Pons (tissue), 1 donor: ENCODE data around the gene FAM90A1.
"Not testable (repeated sequence)": the region's sequence is repeated elsewhere in the genome, so short reads cannot be mapped to it uniquely, and the experiment has no call there.

ENCODE experiments used
- DNase-seq: peaks from one replicate; pipeline ENCODE4 v3.0.0-alpha.2; 2016; ENCODE audit warnings: low spot score

The FAM90A1 gene

DNA sequence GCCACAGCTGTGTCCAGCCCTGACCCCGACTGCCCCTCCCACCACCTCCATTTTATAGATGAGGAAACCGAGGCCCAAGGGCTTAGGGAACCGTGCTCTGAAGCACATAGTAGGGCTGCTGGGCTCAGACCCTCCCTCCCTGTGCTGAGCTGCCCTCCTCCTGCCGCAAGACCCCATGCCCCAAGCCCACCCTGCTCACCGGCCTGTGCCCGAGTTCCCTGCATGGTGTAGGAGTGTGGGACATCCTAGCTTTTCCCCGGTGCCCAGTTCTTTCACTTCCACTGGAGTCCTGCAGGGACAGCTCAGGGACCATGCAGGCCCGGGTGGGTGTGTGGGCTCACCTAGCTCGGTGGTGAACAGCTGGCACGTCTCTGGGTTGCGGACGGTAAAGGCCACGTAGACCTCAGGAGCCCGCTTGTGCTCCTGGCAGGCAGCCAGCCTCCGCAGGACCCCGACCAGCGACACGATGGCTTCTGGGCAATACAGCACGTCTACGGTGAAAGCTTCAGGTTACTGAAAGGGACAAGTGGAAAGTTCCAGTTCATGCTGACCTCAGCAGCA, 6.6 kb upstream of the FAM90A1 start:
- not testable (repeated sequence) for DNase-seq

DNA sequence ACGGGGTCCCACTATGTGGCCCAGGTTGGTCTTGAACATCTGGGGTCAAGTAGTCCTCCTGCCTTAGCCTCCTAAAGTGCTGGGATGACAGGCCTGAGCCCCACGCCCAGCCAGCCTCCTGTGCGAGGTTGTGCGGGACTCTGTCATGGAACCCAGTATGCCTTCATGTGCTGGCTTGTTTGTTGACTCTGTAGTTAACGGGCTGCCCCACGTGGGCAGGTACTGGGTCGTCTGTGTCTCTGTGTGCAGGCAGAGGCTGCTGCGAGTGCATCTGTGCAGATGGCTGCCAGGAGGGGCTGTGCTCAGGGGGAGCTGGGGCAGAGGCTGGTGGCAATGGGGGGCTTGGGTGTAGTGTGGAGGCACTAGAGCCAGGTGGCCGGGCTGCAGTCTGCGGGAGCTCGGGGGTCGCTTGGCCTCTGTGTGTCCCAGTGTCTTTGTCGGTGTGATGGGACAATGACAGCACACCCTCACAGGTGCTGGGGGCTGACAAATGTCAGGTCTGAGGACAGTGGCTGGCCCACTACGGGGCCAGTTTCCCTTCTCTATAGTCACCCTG, 6.0 kb upstream of the FAM90A1 start:
- DNase-seq = not testable (repeated sequence)

DNA sequence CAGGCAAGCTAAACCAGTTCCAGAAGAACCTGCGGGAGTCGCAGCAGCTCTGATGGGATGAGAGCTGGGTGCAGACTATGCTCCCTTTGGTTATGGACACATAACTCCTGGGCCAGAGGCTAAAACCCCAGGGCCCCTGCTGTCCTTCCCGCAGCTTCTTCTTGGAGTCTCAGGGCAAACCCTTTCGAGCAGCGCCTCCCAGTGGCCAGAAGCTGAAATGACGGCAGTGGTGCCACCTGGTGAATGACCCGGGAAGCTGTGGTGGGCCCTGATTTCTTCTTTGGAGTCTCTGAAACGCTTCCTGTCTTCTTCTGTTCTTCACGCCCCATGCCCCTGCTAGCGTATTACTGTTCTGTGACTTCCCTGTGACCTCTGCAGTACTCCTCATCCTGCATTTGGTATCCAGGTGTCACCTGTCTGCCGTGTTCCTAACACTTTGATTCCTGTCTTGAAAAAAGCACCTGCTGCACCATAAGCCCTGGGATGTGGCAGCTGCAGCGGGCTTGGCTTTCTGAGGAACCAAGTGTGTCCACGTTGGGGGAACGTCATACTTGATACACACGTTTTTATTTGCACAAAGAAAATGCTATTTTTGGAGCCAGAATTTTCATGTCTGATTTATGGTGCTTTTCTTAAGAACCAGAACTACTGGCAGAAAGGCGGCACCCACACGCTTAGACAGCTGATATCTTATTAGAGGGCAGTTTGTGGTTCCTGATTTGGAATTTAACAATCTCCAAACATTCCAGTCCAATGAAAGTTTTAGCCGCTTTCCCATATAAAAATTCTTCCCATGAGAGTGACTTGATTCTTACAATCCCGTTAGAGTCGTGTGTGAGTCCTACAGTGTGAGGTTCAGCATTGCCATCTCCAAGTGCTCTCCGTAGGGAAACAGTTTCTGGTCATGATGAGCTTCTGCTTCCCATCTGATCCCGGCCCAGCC, 4.5 kb upstream of the FAM90A1 start:
- not testable (repeated sequence) for DNase-seq

DNA sequence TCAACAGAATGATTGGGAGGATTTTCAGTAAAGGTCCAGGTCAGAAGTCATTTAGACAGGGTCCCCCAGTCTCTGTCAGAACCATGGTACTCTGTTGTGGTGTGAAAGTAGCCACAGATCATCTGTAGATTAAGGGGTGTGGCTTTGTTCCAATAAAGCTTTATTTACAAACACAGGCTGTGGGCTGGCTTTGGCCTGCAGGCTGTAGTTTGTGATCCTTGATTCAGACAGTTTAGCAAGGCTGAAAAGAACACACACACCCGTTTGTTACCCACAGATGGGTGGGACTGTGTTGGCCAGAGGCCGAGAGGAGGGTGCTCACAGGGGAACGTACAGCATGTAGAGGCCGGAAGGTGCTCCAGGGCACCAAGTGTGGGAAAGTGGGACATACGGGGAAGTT, 3.6 kb upstream of the FAM90A1 start:
- DNase-seq = not testable (repeated sequence)

DNA sequence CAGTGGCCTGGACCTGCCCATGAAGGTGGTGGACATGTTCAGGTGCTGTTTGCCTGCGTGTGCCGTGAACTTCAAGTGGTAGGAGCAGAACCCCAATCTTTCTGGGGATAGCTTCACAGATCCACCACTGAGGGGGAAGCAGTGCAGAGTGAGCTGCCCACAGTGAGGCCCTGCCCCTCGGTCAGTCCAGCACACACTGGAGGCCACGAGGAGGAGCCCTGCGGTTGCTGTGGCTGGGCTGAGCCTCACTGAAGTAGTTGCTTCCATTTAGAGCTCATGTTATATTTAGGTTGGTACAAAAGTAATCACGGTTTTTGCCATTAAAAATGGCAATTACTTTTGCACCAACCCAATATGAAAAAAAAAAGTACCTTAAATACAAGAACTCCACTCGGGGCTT, 2.1 kb upstream of the FAM90A1 start:
- not testable (repeated sequence) for DNase-seq

DNA sequence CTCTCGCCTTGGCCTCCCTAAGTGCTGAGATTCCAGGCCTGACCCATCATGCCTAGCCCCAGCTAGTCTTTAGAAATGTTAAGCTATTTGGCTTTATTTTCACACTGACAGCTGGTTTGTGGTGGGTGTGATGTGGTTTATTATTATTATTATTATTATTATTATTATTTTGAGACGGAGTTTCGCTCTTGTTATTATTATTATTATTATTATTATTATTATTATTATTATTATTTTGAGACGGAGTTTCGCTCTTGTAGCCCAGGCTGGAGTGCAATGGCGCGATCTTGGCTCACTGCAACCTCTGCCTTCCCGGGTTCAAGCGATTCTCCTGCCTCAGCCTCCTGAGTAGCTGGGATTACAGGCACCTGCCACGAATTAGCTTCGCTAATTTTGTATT, 1.2 kb upstream of the FAM90A1 start:
- not testable (repeated sequence) for DNase-seq

DNA sequence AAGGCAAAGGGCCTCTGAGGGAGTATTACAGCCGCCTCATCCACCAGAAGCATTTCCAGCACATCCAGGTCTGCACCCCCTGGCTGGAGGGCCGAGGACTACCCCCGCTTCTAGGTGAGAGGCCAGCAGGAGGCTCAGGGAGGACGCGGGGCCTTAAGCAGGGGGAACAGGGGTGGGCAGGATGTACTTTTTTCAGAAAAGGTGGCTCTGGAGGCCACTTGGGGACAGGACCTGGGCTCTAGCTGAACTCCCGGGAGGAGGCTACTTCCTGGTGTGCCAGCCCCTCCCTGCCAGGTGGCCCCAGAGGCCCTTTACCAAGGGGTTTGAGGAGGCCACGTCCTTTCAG, 287 bp upstream of the FAM90A1 start:
- not testable (repeated sequence) for DNase-seq

DNA sequence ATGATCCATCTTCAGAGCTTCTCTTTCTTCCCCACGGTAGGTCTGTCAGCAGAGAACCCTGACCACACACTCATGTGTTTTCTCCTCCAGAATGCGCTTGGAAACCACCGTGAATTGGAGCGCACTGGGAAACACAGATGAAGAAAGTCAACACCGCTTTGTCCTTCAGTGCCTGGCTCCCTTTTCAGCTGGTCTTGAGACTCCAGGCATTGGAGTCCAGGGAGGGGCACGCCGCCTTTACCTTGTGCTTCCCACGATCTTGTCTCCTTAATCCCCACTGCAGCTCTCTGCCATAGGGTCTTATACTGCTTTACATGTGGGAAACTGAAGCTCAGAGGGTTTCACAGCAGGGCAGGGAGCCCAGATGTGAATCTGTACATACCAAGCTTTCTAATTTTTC, 1.1 kb downstream of the FAM90A1 start:
- DNase-seq = no peak

DNA sequence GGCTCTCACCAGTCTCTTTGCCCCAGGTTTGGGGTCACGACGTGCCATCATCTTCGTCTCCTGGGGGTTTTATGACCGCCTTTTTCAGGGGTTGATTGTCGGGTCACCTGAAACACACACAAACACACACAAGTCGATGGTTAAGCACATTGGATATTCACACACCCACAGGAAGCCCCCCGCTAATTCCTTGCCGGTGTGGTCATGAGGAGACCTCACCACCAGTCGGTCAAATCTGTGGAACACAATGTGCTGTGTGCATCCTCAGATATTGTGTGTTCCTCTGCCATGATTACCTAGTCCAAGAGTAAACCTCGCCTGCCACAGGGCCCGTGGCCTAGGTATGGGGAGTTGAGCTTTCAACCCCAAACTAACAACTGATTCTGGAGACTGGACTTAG, 2.6 kb downstream of the FAM90A1 start:
- DNase-seq = not testable (repeated sequence)

DNA sequence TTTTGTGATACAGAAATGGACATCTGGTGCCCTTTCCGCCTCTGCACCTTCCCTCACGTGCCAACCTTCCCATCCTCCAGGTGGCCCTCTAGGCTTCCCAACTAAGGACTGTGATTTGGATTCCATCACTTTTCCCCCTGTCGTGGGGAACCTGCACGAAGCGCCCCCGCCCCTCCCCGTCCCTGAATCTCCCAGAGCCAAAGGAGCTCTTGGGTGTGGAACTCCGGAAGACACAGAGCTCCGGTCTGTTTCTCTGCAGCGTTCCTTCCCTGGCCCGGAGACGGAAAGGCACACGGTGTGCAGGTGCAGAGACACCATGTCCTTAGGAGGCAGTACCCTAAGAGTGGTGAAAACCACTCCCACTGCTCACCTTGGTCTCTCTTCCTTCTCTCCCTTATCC, 3.8 kb downstream of the FAM90A1 start:
- not testable (repeated sequence) for DNase-seq

DNA sequence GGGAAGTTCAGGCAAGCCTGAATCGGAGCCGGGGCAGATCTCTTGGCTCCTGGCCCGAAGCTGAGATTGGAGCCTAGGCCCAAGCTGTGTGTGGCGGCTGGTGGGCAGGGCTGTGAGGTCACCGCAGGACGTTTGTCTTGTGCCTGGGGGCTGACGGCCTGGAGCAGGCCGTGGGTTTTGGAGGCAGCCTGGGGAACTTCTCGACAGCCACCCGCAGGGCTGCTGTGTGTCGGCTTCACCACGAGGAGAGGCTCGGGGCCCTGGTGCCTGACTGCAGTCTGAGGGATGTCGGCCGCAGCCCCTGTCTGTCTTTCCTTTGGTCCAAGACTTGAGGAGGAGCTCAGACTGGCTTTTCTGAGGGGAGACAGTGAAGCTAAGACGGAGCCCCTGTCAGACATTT, 5.1 kb downstream of the FAM90A1 start:
- DNase-seq = not testable (repeated sequence)

DNA sequence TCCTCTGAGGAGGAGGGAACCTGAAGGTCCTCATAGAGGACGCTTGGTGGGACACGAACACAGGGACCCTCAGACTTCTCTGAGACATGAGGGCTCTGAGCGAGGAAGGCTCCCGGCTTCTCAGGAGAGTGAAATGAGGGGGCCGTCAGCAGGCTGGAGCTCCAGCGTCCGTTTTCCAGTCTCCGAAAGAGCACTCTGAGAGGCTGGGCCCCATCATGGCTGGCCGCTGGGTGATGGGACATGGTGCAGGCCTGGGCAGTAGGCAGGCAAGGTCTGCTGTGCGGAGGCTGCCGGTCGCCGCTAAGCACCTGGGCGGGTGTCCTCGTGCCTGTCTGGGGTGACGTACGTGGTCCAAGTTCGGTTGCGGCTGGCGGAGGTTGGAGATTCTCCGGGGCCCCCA, 5.6 kb downstream of the FAM90A1 start:
- DNase-seq = not testable (repeated sequence)

DNA sequence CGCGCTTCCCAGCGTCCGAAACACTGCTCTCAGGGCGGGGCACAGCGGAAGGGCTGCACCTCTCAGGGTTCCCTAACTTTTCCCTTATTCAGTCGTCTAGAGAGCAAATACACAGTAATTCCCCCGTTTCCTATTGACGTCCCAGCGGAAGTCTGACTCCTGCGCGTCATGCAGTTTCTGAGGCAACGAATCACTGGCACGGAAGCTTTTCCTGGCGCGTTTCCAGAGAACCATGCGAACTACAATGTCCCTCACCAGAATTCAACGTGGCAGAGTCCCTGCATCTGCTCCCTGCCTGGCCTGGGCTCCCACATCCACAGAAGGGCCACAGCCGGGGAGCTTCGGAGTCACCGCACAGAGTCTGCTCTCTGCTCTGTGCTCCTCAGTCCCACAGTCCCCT, 6.0 kb downstream of the FAM90A1 start:
- not testable (repeated sequence) for DNase-seq

DNA sequence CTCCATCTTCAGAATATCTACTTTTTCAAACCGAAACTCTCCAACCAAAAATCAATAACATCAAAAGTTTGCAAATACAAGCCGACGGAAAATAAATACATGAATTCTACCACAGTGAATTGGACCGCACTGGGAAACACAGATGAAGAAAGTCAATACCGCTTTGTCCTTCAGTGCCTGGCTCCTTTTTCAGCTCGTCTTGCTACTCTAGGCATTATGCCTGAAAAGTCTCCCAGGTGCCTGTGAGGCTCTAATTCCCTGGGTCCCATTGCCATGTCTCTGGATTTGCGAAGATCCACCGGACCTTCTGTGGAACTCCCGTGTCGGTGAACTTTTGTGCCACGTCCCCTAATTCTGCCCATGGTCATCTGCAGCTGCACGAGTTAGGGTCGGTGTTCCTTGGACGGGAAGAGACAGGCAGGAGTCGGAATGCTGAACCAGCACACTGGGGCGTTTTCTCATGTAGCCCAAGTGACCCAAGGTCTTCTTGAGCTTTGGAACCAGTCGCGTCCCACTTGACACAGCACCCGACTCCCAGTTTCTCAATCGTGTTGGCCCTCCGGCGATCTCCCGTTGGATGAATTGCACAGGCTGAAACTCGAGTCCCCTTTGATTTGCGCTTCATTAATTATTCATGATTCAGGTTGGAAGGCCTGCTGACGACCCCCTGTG, 8.6 kb downstream of the FAM90A1 start:
- DNase-seq = not testable (repeated sequence)

DNA sequence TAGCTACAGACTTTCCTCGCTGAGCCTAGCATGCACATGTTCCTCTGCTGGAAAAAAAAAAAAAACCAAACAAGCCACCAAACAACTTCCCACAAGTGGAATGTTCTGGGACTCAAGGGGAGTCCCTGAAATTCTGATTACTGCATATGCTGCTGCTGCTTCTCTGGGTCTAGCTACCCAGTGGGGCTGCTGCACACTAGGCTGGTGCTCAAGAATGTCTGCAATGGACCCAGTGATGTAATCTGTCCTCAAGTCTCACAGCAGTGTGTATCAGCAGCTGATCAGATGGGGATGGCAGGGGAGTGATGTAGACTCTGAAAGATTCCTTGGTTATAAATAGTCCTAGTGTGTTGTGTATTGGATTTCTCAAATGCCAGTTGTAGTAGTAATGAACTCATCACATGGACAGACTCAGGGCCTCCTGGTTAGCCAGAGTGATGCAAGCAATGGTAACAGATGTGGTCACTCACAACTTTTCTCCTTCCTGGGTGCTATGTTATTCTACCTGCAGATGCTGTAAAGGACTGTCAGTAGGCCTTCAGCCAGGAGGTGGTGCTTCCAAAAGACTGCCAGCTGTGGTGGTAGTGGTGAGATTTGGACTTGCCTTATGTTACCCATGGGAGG, 29.6 kb downstream of the FAM90A1 start:
- DNase-seq = not testable (repeated sequence)

DNA sequence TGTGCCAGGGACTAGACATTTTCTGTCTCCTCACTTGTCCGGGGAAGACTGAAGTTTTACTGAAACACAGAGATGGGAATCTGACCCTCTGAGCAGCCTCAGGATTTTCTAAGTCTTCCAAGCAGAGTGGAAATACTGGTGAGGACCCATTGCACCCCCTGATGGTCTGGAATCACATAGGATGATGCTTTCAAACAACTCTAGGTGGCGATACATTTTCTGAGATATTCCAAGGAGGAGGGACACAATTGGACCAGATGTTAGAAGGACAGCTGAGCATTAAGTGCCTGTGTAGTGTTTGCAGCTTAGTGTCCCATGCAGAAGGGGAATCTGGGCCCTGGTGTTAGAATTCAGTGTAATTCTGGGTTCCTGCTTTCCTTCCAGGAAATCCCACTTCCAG, 39.3 kb downstream of the FAM90A1 start:
- DNase-seq = not testable (repeated sequence)

DNA sequence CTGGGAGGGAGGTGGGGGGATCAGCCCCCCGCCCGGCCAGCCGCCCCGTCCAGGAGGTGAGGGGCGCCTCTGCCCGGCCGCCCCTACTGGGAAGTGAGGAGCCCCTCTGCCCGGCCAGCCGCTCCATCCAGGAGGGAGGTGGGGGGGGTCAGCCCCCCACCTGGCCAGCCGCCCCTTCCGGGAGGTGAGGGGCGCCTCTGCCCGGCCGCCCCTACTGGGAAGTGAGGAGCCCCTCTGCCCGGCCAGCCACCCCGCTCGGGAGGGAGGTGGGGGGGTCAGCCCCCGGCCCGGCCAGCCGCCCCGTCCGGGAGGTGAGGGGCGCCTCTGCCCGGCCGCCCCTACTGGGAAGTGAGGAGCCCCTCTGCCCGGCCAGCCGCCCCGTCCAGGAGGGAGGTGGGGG, 43.2 kb downstream of the FAM90A1 start:
- not testable (repeated sequence) for DNase-seq

DNA sequence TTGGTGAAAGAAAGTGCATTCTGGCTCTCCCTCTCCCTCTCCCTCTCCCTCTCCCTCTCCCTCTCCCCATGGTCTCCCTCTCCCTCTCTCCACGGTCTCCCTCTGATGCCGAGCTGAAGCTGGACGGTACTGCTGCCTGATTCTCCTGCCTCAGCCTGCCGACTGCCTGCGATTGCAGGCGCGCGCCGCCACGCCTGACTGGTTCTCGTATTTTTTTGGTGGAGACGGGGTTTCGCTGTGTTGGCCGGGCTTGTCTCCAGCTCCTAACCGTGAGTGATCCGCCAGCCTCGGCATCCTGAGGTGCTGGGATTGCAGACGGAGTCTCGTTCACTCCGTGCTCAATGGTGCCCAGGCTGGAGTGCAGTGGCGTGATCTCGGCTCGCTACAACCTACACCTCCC, 44.1 kb downstream of the FAM90A1 start:
- DNase-seq = not testable (repeated sequence)

DNA sequence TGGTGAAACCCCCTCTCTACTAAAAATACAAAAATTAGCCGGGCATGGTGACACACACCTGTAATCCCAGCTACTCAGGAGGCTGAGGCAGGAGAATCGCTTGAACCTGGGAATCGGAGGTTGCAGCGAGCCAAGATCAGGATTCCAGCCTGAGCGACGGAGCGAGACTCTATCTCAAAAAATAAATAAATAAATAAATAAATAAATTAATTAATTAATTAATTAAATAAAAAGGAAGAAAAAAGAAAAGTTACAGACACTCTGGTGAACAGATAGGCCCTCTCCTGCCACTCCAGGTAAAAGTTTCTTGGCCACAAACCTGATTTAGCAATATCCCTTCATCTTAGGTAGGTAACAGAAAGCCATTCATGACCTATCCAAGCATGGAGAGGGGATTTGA, 44.5 kb downstream of the FAM90A1 start:
- DNase-seq = not testable (repeated sequence)

DNA sequence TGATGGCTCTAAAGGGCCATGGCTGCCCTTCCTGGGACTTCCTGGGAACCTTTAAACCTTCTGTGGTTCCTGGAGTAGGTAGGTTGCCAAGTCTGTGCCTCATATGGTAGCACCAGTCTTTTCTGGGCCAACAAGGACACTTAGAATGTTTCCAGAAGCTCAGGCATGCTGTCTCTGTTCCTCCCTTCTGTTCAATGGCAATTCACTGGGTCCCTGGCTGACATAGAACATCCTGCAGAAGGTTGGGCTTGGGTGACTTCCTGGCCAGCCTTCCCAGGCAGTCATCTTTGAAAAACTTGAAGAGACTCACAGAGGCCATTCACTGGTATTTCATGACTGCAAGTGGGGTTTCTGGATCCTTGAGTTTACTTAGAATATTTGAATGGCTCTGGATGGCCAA, 46.1 kb downstream of the FAM90A1 start:
- DNase-seq = not testable (repeated sequence)

DNA sequence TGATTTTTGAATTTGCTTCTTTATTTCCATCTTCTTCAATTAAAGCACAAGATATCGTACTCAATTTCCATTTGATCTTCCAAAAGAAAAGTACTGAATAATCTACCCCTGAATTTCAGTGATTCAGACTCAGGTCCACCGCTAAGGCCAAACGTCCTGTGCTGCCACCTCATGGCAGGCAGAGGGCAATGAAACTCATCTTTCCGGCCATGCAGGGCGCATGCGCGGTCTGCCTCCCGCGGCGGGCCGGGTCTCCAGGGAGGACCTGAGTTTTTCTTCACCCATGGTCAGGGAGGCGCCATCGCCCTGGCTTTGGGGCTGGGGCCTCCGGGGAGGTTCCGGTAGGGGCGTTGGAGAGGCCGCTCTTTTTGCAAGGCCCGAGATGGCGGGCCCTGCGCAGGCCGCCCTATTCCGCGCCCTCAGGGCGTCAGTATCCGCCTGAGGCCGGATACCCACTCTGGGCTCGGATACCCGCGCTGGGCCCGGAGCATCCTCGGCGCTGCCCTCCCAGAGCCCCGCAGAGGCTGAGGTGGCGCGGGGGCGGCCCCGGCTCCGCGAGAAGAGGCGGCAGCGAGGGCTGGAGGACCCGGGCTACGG, 47.3 kb downstream of the FAM90A1 start:
- peak; percentile 93 for DNase-seq

DNA sequence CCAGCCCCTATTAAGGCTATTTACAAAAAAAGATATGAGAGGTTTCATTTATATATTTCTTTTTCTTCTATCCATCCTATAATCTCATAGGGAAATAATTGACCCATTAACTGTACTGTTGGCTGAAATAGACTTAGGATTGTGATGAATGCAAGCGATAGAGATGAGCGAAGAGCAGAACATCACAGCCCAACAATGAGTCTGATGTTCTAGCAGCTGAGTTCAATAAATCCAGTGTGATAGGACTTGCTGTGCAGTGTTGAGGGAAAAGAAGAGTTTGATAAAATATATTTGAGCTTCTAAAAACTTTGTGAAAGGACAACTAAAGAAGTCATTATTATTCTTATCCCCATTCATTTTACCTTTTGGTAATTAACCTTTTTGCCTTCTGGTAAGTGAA, 54.5 kb downstream of the FAM90A1 start:
- DNase-seq = peak; percentile 74
